ENCODE data around the gene GGN. TPM values are rescaled to one million over a fixed set of nuclear protein-coding genes. Genes with fewer than 3 reads are reported as not detected.

The GGN gene
- polyA plus RNA-seq, 1 donor (not counting 4 experiments of a cell fraction or from before 2014, with no cell fraction given), result not detected

GRCh38 chr19:38355728-38356725 lies 31.8 kb downstream of the GGN start:
- Histone ChIP-seq H3K9me3 (ENCODE audit: control insufficient read depth, low read depth, low read length) (no peaks in the 10 kb centered on the region), H3K9ac (ENCODE audit: control insufficient read depth, extremely low read depth, insufficient read depth, low read length) (no peak overlapping the region), H3K79me2 (ENCODE audit: control insufficient read depth, insufficient read depth, low read length) (no peaks in the 10 kb centered on the region), H3K36me3 (ENCODE audit: control insufficient read depth in 2 of 2, extremely low read depth in 1 of 2, insufficient read depth in 2 of 2, low read length in 2 of 2) (no peaks in the 10 kb centered on the region), H3K9me1 (ENCODE audit: control insufficient read depth, extremely low read depth, insufficient read depth, low read length) (no peaks in the 10 kb centered on the region), H3K27ac (ENCODE audit: control insufficient read depth, insufficient read depth, low read length) (no peak overlapping the region), H3K4me3 (ENCODE audit: control insufficient read depth in 2 of 3, extremely low read depth in 1 of 3, insufficient read depth in 2 of 3, low read depth in 1 of 3, low read length in 3 of 3) (no peak overlapping the region), H4K20me1 (ENCODE audit: control insufficient read depth, extremely low read depth, insufficient read depth, low read length) (no peaks in the 10 kb centered on the region), H2AFZ (ENCODE audit: control insufficient read depth, low read length) (no peak overlapping the region), H3K4me1 (ENCODE audit: control insufficient read depth, extremely low read depth, insufficient read depth, low read length) (no peaks in the 10 kb centered on the region), H3K27me3 (ENCODE audit: control insufficient read depth, extremely low read depth, insufficient read depth, low read length) (peaks cover 26% of the 10 kb centered on the region), H3K4me2 (ENCODE audit: control insufficient read depth, extremely low read depth, insufficient read depth, low read depth, low read length) (no peak overlapping the region)
- TF ChIP-seq EZH2 (IDR thresholded peaks at IDR 0.05; ENCODE audit: low read length) (no peak), CTCF (optimal IDR thresholded peaks at IDR 0.05 in 1 of 3, IDR thresholded peaks at IDR 0.05 in 1 of 3, conservative IDR thresholded peaks at IDR 0.05 in 1 of 3; ENCODE audit: extremely low read depth in 1 of 3, insufficient read depth in 2 of 3, low read length in 3 of 3) (no peak)
- no peak for DNase-seq (ENCODE audit: low read depth, low spot score)
- FAIRE-seq, result no peak
- dilution Hi-C loops (cut with MboI; ENCODE audit: extremely low pct_ligation_motif_present, low sequenced_read_pairs), result no loop called here

GRCh38 chr19:38352611-38353010 lies 35.2 kb downstream of the GGN start:
- H3K9me3 ChIP-seq (ENCODE audit: control insufficient read depth, low read depth, low read length), result no peaks in the 10 kb centered on the region
- no peak overlapping the region for H2AFZ ChIP-seq (ENCODE audit: control insufficient read depth, low read length)
- no peak overlapping the region for H3K27ac ChIP-seq (ENCODE audit: control insufficient read depth, insufficient read depth, low read length)
- no peaks in the 10 kb centered on the region for H3K27me3 ChIP-seq (ENCODE audit: control insufficient read depth, extremely low read depth, insufficient read depth, low read length)
- H4K20me1 ChIP-seq (ENCODE audit: control insufficient read depth, extremely low read depth, insufficient read depth, low read length), result no peaks in the 10 kb centered on the region
- no peaks in the 10 kb centered on the region for H3K36me3 ChIP-seq (ENCODE audit: control insufficient read depth in 2 of 2, extremely low read depth in 1 of 2, insufficient read depth in 2 of 2, low read length in 2 of 2)
- H3K4me1 ChIP-seq (ENCODE audit: control insufficient read depth, extremely low read depth, insufficient read depth, low read length), result no peaks in the 10 kb centered on the region
- H3K79me2 ChIP-seq (ENCODE audit: control insufficient read depth, insufficient read depth, low read length), result no peaks in the 10 kb centered on the region
- H3K4me3 ChIP-seq (ENCODE audit: control insufficient read depth in 2 of 3, extremely low read depth in 1 of 3, insufficient read depth in 2 of 3, low read depth in 1 of 3, low read length in 3 of 3), result no peak overlapping the region
- no peak overlapping the region for H3K4me2 ChIP-seq (ENCODE audit: control insufficient read depth, extremely low read depth, insufficient read depth, low read depth, low read length)
- DNase-seq (ENCODE audit: low read depth, low spot score), result no peak
- FAIRE-seq, result no peak
- TF ChIP-seq EZH2 (IDR thresholded peaks at IDR 0.05; ENCODE audit: low read length) (no peak), CTCF (optimal IDR thresholded peaks at IDR 0.05 in 1 of 3, IDR thresholded peaks at IDR 0.05 in 1 of 3, conservative IDR thresholded peaks at IDR 0.05 in 1 of 3; ENCODE audit: extremely low read depth in 1 of 3, insufficient read depth in 2 of 3, low read length in 3 of 3) (no peak)
- H3K9ac ChIP-seq (ENCODE audit: control insufficient read depth, extremely low read depth, insufficient read depth, low read length), result no peak overlapping the region
- dilution Hi-C loops (cut with MboI; ENCODE audit: extremely low pct_ligation_motif_present, low sequenced_read_pairs), result no loop called here
- no peaks in the 10 kb centered on the region for H3K9me1 ChIP-seq (ENCODE audit: control insufficient read depth, extremely low read depth, insufficient read depth, low read length)
